ENCODE data around the gene MKLN1. TPM values are rescaled to one million over a fixed set of nuclear protein-coding genes. Genes with fewer than 3 reads are reported as not detected.

Gene MKLN1
- total and polyA plus RNA-seq, 10 of the 15 experiments (the other 5 are each of a cell fraction or from before 2014, with no cell fraction given), result 13.6 to 55.8 (median 29.3) TPM

DNA sequence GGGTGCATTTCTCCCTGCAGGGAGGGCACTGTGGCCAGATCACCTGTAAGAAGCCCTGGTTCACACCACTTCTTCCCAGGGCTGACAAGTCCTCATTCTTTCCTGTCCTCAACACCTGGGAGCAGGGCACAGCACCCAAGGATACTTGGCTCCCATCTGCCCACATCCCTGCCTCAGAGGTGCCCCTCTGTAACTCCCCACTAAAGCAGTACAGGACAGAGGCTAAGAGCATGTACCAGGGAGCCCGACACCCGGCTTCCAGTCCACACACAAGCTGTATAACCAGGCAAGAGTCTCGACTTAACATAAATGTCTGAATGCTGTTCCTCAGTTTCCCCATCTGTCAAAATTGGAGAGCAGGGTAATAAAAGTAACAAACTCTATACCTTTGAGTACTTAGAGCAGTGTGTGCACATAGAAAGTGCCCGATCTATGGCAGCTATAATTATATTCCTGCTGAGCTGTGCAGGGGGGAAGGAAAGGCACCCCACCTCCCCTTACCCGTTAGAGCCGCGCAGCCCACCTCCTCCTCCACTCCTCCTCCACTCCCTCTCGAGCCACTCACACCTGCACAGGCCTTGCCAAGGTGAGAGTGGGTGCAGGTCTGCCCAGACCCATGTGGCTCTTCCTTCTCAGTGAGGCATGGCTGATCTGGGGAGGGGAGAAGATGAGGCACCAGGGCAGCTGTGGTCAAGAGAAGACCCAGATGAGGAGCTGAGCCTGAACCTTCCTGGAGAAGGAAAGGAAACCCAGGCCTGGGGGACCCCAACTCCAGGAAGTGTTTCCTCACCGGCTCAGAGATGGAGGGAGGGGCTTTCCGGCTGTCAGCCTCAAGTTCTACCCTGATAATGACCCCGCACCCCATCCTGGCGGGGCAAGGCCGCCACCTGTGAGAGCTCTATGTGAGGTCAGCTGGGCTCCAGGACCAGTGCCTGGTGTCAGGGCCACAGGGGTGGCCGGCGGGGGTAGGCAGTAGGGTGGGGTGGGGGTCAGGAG, 206.2 kb downstream of the MKLN1 start (continued):
- TF ChIP-seq, protein P1, sequence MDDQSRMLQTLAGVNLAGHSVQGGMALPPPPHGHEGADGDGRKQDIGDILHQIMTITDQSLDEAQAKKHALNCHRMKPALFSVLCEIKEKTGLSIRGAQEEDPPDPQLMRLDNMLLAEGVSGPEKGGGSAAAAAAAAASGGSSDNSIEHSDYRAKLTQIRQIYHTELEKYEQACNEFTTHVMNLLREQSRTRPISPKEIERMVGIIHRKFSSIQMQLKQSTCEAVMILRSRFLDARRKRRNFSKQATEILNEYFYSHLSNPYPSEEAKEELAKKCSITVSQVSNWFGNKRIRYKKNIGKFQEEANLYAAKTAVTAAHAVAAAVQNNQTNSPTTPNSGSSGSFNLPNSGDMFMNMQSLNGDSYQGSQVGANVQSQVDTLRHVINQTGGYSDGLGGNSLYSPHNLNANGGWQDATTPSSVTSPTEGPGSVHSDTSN (IDR thresholded peaks at IDR 0.05; ENCODE audit: insufficient replicate concordance, low read depth, low read length), result no peak
- TF ChIP-seq HCFC1 (IDR thresholded peaks at IDR 0.05; ENCODE audit: low read length) (no peak), SUPT20H (IDR thresholded peaks at IDR 0.05; ENCODE audit: borderline replicate concordance, control insufficient read depth, low read depth, low read length) (no peak)
- TF ChIP-seq, protein P2, sequence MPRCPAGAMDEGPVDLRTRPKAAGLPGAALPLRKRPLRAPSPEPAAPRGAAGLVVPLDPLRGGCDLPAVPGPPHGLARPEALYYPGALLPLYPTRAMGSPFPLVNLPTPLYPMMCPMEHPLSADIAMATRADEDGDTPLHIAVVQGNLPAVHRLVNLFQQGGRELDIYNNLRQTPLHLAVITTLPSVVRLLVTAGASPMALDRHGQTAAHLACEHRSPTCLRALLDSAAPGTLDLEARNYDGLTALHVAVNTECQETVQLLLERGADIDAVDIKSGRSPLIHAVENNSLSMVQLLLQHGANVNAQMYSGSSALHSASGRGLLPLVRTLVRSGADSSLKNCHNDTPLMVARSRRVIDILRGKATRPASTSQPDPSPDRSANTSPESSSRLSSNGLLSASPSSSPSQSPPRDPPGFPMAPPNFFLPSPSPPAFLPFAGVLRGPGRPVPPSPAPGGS (IDR thresholded peaks at IDR 0.05; ENCODE audit: borderline replicate concordance, insufficient read depth, low read depth, low read length, poor library complexity, severe bottlenecking), result no peak
- TF ChIP-seq, protein P3, sequence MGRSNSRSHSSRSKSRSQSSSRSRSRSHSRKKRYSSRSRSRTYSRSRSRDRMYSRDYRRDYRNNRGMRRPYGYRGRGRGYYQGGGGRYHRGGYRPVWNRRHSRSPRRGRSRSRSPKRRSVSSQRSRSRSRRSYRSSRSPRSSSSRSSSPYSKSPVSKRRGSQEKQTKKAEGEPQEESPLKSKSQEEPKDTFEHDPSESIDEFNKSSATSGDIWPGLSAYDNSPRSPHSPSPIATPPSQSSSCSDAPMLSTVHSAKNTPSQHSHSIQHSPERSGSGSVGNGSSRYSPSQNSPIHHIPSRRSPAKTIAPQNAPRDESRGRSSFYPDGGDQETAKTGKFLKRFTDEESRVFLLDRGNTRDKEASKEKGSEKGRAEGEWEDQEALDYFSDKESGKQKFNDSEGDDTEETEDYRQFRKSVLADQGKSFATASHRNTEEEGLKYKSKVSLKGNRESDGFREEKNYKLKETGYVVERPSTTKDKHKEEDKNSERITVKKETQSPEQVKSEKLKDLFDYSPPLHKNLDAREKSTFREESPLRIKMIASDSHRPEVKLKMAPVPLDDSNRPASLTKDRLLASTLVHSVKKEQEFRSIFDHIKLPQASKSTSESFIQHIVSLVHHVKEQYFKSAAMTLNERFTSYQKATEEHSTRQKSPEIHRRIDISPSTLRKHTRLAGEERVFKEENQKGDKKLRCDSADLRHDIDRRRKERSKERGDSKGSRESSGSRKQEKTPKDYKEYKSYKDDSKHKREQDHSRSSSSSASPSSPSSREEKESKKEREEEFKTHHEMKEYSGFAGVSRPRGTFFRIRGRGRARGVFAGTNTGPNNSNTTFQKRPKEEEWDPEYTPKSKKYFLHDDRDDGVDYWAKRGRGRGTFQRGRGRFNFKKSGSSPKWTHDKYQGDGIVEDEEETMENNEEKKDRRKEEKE (IDR thresholded peaks at IDR 0.05), result no peak

Data from GM12878 (cell line).